IMR-90 (cell line): ENCODE data around the gene NOTCH3. TPM values are rescaled to one million over a fixed set of nuclear protein-coding genes. Genes with fewer than 3 reads are reported as not detected.
A peak's percentile ranks its signal among the peaks of the same experiment; 100 is the strongest.

Source experiments
- ATAC-seq: fragments of 200-7000 bp; cut with Tn5 transposase; 2 replicates; pipeline ENCODE4 v1.9.1; 2020; ENCODE audit warnings: low read depth, mild to moderate bottlenecking, moderate library complexity
- BruUV-seq: library from RNA; stranded (reverse); fragments of 400-500 nt; replicated peaks from 2 replicates; lab custom pipeline; 2021; lab: Mats Ljungman, UMichigan
- CTCF ChIA-PET: fragments of 300-600 bp; formaldehyde crosslinking; extraction: SDS; loops from one replicate; lab custom pipeline; 2021; ENCODE audit warnings: antibody characterized with exemption; lab: Yijun Ruan, JAX
- POLR2A ChIA-PET: fragments of 300-600 bp; sonication (Branson Sonifier 250); formaldehyde crosslinking; loops from one replicate; lab custom pipeline; 2022; ENCODE audit warnings: antibody characterized with exemption; ENCODE audit not compliant: unreplicated experiment; lab: Charles Lee
- DNase-seq: peaks from one replicate; pipeline ENCODE4 v3.0.0; 2013
- H2AFZ ChIP-seq: replicated peaks from 2 replicates; pipeline ENCODE3; 2013; ENCODE audit warnings: low read length, mild to moderate bottlenecking; ENCODE audit not compliant: poor library complexity
- H2AK5ac ChIP-seq: 2 replicates; pipeline ENCODE4 v1.6.1; 2013; ENCODE audit warnings: low read depth, low read length, inconsistent platforms
- H2AK9ac ChIP-seq: replicated peaks from 2 replicates; pipeline ENCODE3; 2013; ENCODE audit warnings: mild to moderate bottlenecking, low read depth, low read length, moderate library complexity; ENCODE audit not compliant: poor library complexity
- H2BK120ac ChIP-seq: 2 replicates; pipeline ENCODE4 v1.6.1; 2013; ENCODE audit warnings: low read depth, low read length, inconsistent platforms
- H2BK15ac ChIP-seq: 3 replicates; pipeline ENCODE4 v1.6.1; 2013; ENCODE audit warnings: low read depth, low read length, inconsistent platforms
- H2BK20ac ChIP-seq: 2 replicates; pipeline ENCODE4 v1.6.1; 2013; ENCODE audit warnings: low read depth, mild to moderate bottlenecking, inconsistent platforms, low read length, moderate library complexity
- H2BK5ac ChIP-seq: 2 replicates; pipeline ENCODE4 v1.6.1; 2013; ENCODE audit warnings: mild to moderate bottlenecking, low read depth, low read length, inconsistent platforms; ENCODE audit not compliant: poor library complexity, severe bottlenecking
- H3K14ac ChIP-seq: replicated peaks from 2 replicates; pipeline ENCODE4 v1.6.1; 2013; ENCODE audit warnings: low read depth, low read length, inconsistent platforms
- H3K18ac ChIP-seq: 2 replicates; pipeline ENCODE4 v1.6.1; 2013; ENCODE audit warnings: low read depth, low read length, control low read depth
- H3K23ac ChIP-seq: 2 replicates; pipeline ENCODE4 v1.6.1; 2013; ENCODE audit warnings: low read depth, low read length, inconsistent platforms
- H3K27ac ChIP-seq: 2 replicates; pipeline ENCODE4 v1.5.1; 2013; ENCODE audit warnings: mild to moderate bottlenecking, control low read depth, low read length; ENCODE audit not compliant: insufficient read depth
- H3K27me3 ChIP-seq: 2 replicates; pipeline ENCODE4 v1.6.1; 2013; ENCODE audit warnings: low read length; ENCODE audit not compliant: control insufficient read depth, insufficient read depth
- H3K36me3 ChIP-seq: 2 replicates; pipeline ENCODE4 v1.6.1; 2013; ENCODE audit warnings: low read length, mixed read lengths; ENCODE audit not compliant: control insufficient read depth, insufficient read depth
- H3K4ac ChIP-seq: 2 replicates; pipeline ENCODE4 v1.6.1; 2013; ENCODE audit warnings: low read depth, low read length, inconsistent platforms
- H3K4me1 ChIP-seq: 2 replicates; pipeline ENCODE4 v1.6.1; 2013; ENCODE audit warnings: low read length, mixed read lengths; ENCODE audit not compliant: control insufficient read depth, insufficient read depth
- H3K4me2 ChIP-seq: 2 replicates; pipeline ENCODE4 v1.6.1; 2013; ENCODE audit warnings: low read depth, mild to moderate bottlenecking, control low read depth, low read length, moderate library complexity
- H3K4me3 ChIP-seq: 2 replicates; pipeline ENCODE4 v1.5.1; 2013; ENCODE audit warnings: low read depth, mild to moderate bottlenecking, control low read depth, low read length, moderate library complexity; ENCODE audit not compliant: insufficient read depth
- H3K56ac ChIP-seq: 2 replicates; pipeline ENCODE4 v1.6.1; 2013; ENCODE audit warnings: low read length, inconsistent platforms; ENCODE audit not compliant: insufficient read depth; ENCODE audit errors: extremely low read depth
- H3K79me1 ChIP-seq, 2 experiments: 2 replicates each; pipeline ENCODE4 v1.6.1; 2013; ENCODE audit warnings: low read length in 2 of 2, inconsistent platforms in 1 of 2, low read depth in 1 of 2
- H3K9ac ChIP-seq: 2 replicates; pipeline ENCODE4 v1.6.1; 2013; ENCODE audit warnings: low read depth, low read length, control low read depth
- H3K9me1 ChIP-seq: 2 replicates; pipeline ENCODE4 v1.6.1; 2013; ENCODE audit warnings: low read length, inconsistent platforms; ENCODE audit not compliant: insufficient read depth
- H3K9me3 ChIP-seq: 2 replicates; pipeline ENCODE4 v1.6.1; 2013; ENCODE audit warnings: low read length; ENCODE audit not compliant: control insufficient read depth, insufficient read depth
- H4K20me1 ChIP-seq: 2 replicates; pipeline ENCODE4 v1.6.1; 2013; ENCODE audit warnings: low read length, inconsistent platforms; ENCODE audit not compliant: insufficient read depth
- H4K5ac ChIP-seq: 2 replicates; pipeline ENCODE4 v1.6.1; 2013; ENCODE audit warnings: mild to moderate bottlenecking, low read depth, low read length, control low read depth
- H4K8ac ChIP-seq, 2 experiments: 2 replicates each; pipeline ENCODE4 v1.6.1; 2013; ENCODE audit warnings: low read depth in 2 of 2, low read length in 2 of 2, control low read depth in 1 of 2, inconsistent platforms in 1 of 2
- H4K91ac ChIP-seq: 2 replicates; pipeline ENCODE4 v1.6.1; 2013; ENCODE audit warnings: low read depth, low read length, inconsistent platforms; ENCODE audit not compliant: insufficient read depth
- BHLHE40 ChIP-seq: fragments of 150-350 bp; IDR thresholded peaks from 2 replicates; pipeline ENCODE4 v1.6.1; 2016; ENCODE audit warnings: mild to moderate bottlenecking, low read depth, low read length
- CEBPB ChIP-seq: IDR thresholded peaks from 2 replicates; pipeline ENCODE4 v1.6.1; 2012; ENCODE audit warnings: low read depth, low read length, improper control_type of control experiment
- CTCF ChIP-seq: conservative IDR thresholded peaks from 2 replicates; pipeline ENCODE4 v1.5.1; 2012; ENCODE audit warnings: mild to moderate bottlenecking, low read depth, low read length, improper control_type of control experiment
- ELK1 ChIP-seq: fragments of 150-350 bp; IDR thresholded peaks from 2 replicates; pipeline ENCODE4 v1.6.1; 2016; ENCODE audit warnings: low read depth, mild to moderate bottlenecking, low read length, moderate library complexity, borderline replicate concordance
- FOS ChIP-seq: fragments of 150-350 bp; IDR thresholded peaks from 2 replicates; pipeline ENCODE4 v1.6.1; 2016; ENCODE audit warnings: low read depth, low read length
- MAFK ChIP-seq: IDR thresholded peaks from 2 replicates; pipeline ENCODE4 v1.6.1; 2012; ENCODE audit warnings: low read depth, low read length, improper control_type of control experiment
- MAZ ChIP-seq: IDR thresholded peaks from 2 replicates; pipeline ENCODE4 v1.6.1; 2012; ENCODE audit warnings: low read depth, mild to moderate bottlenecking, low read length, improper control_type of control experiment, moderate library complexity, borderline replicate concordance
- NFE2L2 ChIP-seq: fragments of 150-350 bp; IDR thresholded peaks from 2 replicates; pipeline ENCODE4 v1.6.1; 2016; ENCODE audit warnings: low read depth, mild to moderate bottlenecking, low read length
- POLR2A ChIP-seq: IDR thresholded peaks from 2 replicates; pipeline ENCODE4 v1.6.1; 2012; ENCODE audit warnings: mild to moderate bottlenecking, low read depth, low read length
- RAD21 ChIP-seq: IDR thresholded peaks from 2 replicates; pipeline ENCODE4 v1.6.1; 2012; ENCODE audit warnings: low read length, improper control_type of control experiment
- RCOR1 ChIP-seq: IDR thresholded peaks from 2 replicates; pipeline ENCODE4 v1.6.1; 2012; ENCODE audit warnings: mild to moderate bottlenecking, low read length, improper control_type of control experiment; ENCODE audit not compliant: insufficient replicate concordance
- SMC3 ChIP-seq: fragments of 150-350 bp; IDR thresholded peaks from 2 replicates; pipeline ENCODE4 v1.6.1; 2016; ENCODE audit warnings: low read depth, mild to moderate bottlenecking, antibody characterized with exemption, low read length, moderate library complexity
- USF2 ChIP-seq: fragments of 150-350 bp; IDR thresholded peaks from 2 replicates; pipeline ENCODE4 v1.6.1; 2017; ENCODE audit warnings: mild to moderate bottlenecking, antibody characterized with exemption, low read length, low read depth
- WGBS, 2 experiments: methylation state at CpG; one replicate each; pipeline versions ENCODE4 v1.1.5 to v1.1.7; 2013; ENCODE audit warnings: missing lambda C conversion rate in 2 of 2; ENCODE audit not compliant: insufficient read length in 1 of 2; ENCODE audit errors: extremely low coverage in 2 of 2; 5-methylcytosine and 5-hydroxymethylcytosine counted together
- dilution Hi-C: fragments of 300-500 bp; cut with HindIII; formaldehyde crosslinking; loops from one replicate; pipeline ENCODE4 v1.14.3; 2018; ENCODE audit warnings: low sequenced_read_pairs; ENCODE audit not compliant: unreplicated experiment
- in situ Hi-C: fragments of 300-500 bp; cut with MboI; formaldehyde crosslinking; loops from 3 replicates; pipeline ENCODE4 v1.14.3; 2019; ENCODE audit warnings: low sequenced_read_pairs, inconsistent platforms, mixed read lengths
- intact Hi-C: fragments of 100-400 bp; cut with micrococcal nuclease; formaldehyde crosslinking; loops from 2 replicates; pipeline ENCODE4 v1.10.0; 2022
- polyA plus RNA-seq, 3 experiments: library from polyadenylated mRNA; depleted of rRNA; stranded (reverse); fragments of >200 nt; gene quantifications; 2 replicates each; pipeline ENCODE4 v1.2.3, GENCODE V29; 2012; ENCODE audit warnings: low replicate concordance in 1 of 3
- total RNA-seq: library from RNA; depleted of rRNA; stranded (reverse); fragments of >200 nt; gene quantifications from 2 replicates; pipeline ENCODE4 v1.2.3, GENCODE V29; 2012

Gene NOTCH3
- total and polyA plus RNA-seq, 2 of the 4 experiments (the other 2 are of a cell fraction) = 5.9 to 25.1 TPM

GRCh38 chr19:15177269-15178116, 23.3 kb downstream of the NOTCH3 start:
- POLR2A ChIA-PET = no interaction called here
- dilution Hi-C loops = no loop called here

More at GRCh38 chr19:15177269-15178116, 23.3 kb downstream of the NOTCH3 start:
- intact Hi-C loops = loop anchor here (1.0 to 10.0 kb wide), 4 partner anchors 74 to 379 kb away; partner anchors contain the start of genes AKAP8 and AKAP8L
- H2AK5ac ChIP-seq = peak overlapping the region; percentile 5; the same call in 1 of the 2 replicates
- peaks cover 2% of the 10 kb centered on the region; the same call in 1 of the 2 replicates for H3K4me1 ChIP-seq
- H3K36me3 ChIP-seq = peaks cover 48% of the 10 kb centered on the region
- H4K20me1 ChIP-seq = peaks cover 10% of the 10 kb centered on the region
- CTCF ChIA-PET = interaction anchor here (0.6 to 1.7 kb wide), 5 partner anchors 9 to 387 kb away, joined by 3 to 7 read pairs (median 3); no protein-coding TSS in a partner anchor
- H3K9ac ChIP-seq = no peak overlapping the region
- H4K91ac ChIP-seq = no peak overlapping the region
- H3K4me3 ChIP-seq = no peak overlapping the region
- H3K18ac ChIP-seq = no peak overlapping the region
- H2AFZ ChIP-seq = peak overlapping the region; percentile 73
- no peak overlapping the region for H3K23ac ChIP-seq
- ATAC-seq (peak; percentile 99), DNase-seq (peak; percentile 64)
- H4K5ac ChIP-seq = no peak overlapping the region
- H3K14ac ChIP-seq = no peak overlapping the region
- peaks cover 5 to 12% of the 10 kb centered on the region in 2 experiments; a peak in 1 of 4 replicates for H3K79me1 ChIP-seq
- H3K4ac ChIP-seq = no peak overlapping the region
- H2BK5ac ChIP-seq = no peak overlapping the region
- in situ Hi-C loops = no loop called here
- H4K8ac ChIP-seq = no peak overlapping the region
- no peak overlapping the region for H2BK20ac ChIP-seq
- peak overlapping the region; percentile 37; the same call in 1 of the 2 replicates for H3K4me2 ChIP-seq
- no peak overlapping the region for H2BK15ac ChIP-seq
- H3K9me1 ChIP-seq = no peaks in the 10 kb centered on the region
- no peaks in the 10 kb centered on the region for H3K9me3 ChIP-seq
- H3K56ac ChIP-seq = no peak overlapping the region
- peak overlapping the region; percentile 89 for H2AK9ac ChIP-seq
- no TSS peak for BruUV-seq
- no peak overlapping the region for H3K27ac ChIP-seq
- H3K27me3 ChIP-seq = no peaks in the 10 kb centered on the region
- TF ChIP-seq ELK1 = no peak
- TF ChIP-seq BHLHE40 = 0 out of 2 replicates have a peak, but pooled peaks have one; percentile 27
- TF ChIP-seq CEBPB = no peak
- TF ChIP-seq USF2 = no peak
- no peak for TF ChIP-seq POLR2A
- TF ChIP-seq SMC3 = peak; percentile 94
- no peak for TF ChIP-seq NFE2L2
- peak; percentile 97 for TF ChIP-seq RAD21
- TF ChIP-seq MAFK = no peak
- no peak for TF ChIP-seq FOS
- TF ChIP-seq MAZ = no peak; the same call in 1 of the 2 replicates
- no peak for TF ChIP-seq RCOR1
- TF ChIP-seq CTCF = peak; percentile 98
- H2BK120ac ChIP-seq = no peak overlapping the region
- 8% methylated on average over 70 of the region's 92 CpGs; no CpG with 5 or more reads in 1 of the 2 experiments for WGBS, 2 experiments
